ENCODE results near the gene LRMDA.

Gene LRMDA

GRCh38 chr10:76334255-76334654, 902.8 kb downstream of the LRMDA start:
- no peak for DNase-seq (ENCODE audit: low read depth in 2 of 2)

DNA sequence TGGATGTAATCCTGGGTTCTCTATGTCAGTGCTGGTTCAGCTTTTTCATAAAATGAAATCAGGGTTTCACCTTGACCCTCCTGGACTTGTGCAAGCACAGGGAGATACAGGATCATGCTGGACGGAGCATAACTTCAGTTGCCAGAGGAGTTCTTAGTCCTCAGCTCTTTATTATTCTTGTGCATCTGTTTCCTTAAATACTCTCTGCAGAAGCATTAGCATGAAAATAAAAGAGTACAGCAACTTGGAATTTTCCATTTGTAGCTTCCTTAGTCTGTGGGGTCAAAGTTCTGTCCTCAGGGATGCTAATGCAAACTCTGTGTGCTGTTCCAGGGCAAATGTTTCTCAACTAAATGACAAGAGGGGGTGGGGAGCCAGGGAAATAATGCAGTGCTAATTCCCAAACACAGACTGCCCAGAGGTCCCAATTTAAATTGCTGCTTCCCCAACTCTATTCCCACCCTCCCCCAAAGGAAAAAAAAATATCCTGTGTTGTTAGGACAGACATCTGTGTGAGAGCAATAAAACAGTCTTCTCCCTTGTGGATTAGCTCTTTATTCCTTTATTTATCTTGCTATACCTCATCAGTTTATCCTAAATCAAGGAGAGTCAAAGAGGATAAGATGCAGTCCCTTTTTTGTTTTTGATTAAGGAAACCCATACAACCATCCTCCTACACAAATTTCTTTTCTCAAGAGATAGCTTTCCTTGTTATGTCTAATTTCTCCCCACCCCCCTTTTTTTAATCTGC, 905.0 kb downstream of the LRMDA start:
- DNase-seq (ENCODE audit: low read depth in 2 of 2) = no peak

DNA sequence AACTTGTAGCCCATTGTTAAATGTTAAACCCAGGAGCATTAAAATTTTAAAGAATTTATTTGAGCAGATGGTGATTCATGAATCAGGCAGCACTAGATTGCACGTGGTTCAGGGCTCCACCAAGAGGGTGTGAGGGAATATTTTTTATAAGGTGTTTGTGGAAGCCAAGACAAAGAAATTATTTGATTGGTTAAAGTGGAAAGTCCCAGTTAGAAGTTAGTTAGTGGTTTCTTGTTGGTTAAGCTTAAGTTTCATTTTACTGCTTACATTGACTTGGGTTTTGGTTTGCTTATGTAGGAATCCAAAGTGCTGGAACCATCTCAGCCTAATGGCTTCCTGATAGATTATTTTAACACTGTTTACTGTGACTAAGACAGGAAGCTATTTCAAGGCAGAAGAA, 906.2 kb downstream of the LRMDA start:
- peak in 1 of 2 experiments; percentile 44 for DNase-seq (ENCODE audit: low read depth in 2 of 2)

DNA sequence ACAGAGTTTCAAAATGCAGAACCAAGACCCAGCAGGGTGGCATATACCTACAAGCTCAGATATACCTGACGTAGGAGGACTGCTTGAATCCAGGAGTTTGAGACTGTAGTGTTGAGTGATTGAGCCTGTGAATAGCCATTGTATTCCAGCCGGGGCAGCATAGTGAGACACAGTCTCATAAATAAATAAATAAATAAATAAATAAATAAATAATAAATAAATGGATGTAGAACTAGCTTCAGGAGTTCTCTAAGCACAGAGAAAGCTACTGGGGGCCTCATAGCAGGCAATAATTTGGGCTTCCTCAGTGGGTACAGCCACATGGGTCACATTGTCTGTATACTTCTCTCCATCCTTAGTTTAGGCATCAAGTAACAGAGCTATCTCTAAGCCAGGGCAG, 906.8 kb downstream of the LRMDA start:
- no peak for DNase-seq (ENCODE audit: low read depth in 2 of 2)

GRCh38 chr10:76341740-76342139, 910.3 kb downstream of the LRMDA start:
- no peak for DNase-seq (ENCODE audit: low read depth in 2 of 2)

- DNase-seq (ENCODE audit: low read depth in 2 of 2) = no peak
These were observed 911.6 kb downstream of the LRMDA start for GRCh38 chr10:76342996-76343395.

- no peak for DNase-seq (ENCODE audit: low read depth in 2 of 2)
These were observed 916.4 kb downstream of the LRMDA start for GRCh38 chr10:76347832-76348231.

- DNase-seq (ENCODE audit: low read depth in 2 of 2) = no peak
These were observed 919.2 kb downstream of the LRMDA start for GRCh38 chr10:76350583-76350982.

- no peak for DNase-seq (ENCODE audit: low read depth in 2 of 2)
These were observed 920.9 kb downstream of the LRMDA start for GRCh38 chr10:76352300-76352699.

GRCh38 chr10:76353237-76353851, 921.9 kb downstream of the LRMDA start:
- peak; percentile 89 to 92 for DNase-seq (ENCODE audit: low read depth in 2 of 2)

DNA sequence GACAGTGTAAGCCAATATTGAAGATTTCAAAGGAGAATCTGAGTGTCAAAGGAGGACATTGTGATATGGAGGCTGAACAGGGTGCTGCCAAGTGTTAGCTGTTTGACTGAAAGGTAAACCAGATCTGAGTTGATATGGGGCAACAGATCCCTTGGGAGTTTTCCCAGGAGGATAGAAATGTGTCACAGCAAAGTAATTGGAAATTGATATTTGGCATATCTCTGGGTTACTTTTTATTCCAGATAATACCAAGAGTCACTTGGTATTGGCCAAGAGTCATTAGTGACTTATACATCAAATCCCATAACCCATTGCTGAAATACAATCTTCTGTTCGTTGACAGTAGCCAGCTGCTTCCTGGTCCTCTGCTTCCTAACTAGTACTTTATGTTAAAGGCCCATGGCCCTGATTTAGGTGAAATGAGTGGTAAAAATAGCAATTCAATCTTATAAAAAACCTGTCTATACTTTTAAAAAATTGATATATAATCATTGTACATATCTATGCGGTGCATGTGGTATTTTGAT, 922.9 kb downstream of the LRMDA start:
- no peak for DNase-seq (ENCODE audit: low read depth in 2 of 2)

DNA sequence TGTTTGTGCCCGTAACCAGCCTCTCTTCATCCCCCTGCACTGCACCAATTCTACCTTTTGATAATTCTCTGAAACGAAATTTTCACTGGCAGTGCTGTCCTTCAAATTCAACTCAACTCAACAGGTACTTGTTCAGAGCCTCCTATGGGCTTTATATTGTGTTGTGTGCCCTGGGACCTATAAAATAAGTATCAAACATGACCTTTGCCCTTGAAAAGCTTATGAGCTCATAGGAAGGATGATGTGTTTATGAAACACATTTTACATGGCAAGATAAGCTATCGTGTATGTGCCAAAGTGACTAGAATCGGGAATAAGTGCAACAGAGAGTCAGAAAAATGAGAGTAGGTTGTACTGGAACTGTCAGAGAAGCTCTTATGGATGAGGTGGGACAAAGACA, 923.5 kb downstream of the LRMDA start:
- DNase-seq (ENCODE audit: low read depth in 2 of 2) = no peak

- DNase-seq (ENCODE audit: low read depth in 2 of 2) = no peak
These were observed 925.1 kb downstream of the LRMDA start for GRCh38 chr10:76356557-76356956.

DNA sequence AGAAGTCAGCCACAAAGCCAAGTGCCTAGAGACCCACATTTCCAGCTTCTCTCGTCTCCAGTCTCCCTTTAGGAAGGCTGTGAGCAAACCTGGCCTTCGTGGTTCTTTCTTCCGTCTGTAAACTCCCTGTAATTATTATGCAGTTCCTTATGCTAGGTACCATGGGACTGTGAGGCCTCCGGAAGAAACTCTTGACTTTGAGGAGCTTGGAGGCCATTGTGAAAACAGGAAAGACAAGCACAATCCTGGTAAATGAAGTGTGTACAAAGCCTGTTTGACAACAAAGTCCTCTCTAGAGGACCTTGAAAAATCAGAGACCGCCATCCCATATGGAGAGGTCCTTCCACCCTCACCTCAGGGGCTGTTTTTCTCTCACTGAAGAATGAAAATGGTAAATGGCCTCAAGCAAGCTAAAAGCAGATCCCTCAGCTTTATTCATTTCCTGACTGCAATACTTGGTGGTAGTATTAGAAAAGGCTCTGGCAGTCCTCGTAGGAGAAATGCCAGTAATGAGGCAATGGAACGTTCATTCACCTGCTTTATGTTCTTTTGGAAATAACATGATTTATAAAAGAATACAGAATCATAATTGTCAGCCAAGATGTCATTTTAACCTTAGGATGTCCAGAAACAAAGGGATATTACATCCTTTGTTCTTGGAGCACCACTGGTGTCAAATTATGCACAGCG, 926.4 kb downstream of the LRMDA start:
- DNase-seq (ENCODE audit: low read depth in 2 of 2) = no peak

DNA sequence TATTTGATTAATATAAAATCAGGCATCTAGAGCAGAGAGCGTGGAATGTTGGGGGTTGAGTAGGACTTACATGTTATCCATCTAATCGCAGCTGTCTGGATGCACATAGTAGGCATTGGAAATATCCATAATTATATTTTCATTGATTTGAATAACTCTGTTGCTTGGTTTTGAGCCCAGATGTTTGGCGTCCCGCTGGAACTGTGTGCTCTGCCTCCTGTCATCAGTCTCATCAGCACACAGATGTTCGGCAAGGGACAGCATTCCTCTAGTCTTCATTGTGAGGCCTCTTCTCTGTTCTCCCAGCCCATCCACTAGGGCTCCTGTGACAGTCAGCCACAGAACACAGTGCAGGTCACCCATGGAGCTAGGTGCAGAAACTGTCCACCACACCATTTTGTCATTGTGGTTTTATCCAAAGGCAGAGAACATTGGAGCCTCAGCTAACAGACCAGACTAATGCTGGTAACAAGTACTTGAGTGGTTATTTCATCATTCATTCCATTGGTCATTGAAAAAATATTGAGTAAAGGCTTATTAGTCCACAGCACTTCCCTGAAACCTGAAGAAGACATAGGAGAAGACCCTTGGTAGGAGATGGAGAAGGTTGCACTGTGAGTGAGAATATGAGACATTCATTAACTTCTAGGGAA, 927.4 kb downstream of the LRMDA start:
- DNase-seq (ENCODE audit: low read depth in 2 of 2) = no peak

- DNase-seq (ENCODE audit: low read depth in 2 of 2) = no peak
These were observed 944.3 kb downstream of the LRMDA start for GRCh38 chr10:76375761-76376160.

- DNase-seq (ENCODE audit: low read depth in 2 of 2) = peak; percentile 96 to 97
These were observed 951.0 kb downstream of the LRMDA start for GRCh38 chr10:76382381-76382851.

DNA sequence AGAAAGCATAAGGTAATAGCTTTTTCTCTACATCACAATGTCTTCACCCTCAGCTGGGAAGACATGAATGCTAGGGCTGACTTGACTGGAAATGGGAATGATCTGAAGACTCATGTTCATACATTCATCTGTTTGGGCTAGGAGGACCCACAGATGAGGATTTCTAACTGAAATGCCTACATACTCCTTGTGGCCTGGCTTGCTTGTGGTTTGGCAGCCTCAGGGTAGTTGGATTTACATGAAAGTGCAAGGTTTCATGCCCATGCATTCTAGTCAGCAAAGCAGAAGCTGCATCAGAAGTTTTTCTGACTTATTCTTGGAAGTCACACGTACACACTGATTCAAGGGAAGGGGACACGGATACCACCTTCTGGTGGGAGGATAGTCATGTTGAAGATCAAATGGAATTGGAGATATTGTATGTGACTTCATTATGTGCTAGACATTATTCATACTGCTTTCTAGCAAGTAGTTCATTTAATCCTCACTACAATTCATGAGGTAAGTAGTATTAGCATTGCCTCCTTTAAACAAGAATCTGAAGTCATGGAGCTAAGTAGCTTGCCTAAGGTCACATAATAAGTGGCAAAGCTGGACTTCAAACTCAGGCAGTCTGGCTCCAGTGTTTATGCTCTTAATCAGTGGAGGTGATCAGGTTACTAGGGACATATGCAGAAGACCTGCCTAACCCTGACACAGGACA, 957.0 kb downstream of the LRMDA start:
- DNase-seq (ENCODE audit: low read depth in 2 of 2) = no peak

DNA sequence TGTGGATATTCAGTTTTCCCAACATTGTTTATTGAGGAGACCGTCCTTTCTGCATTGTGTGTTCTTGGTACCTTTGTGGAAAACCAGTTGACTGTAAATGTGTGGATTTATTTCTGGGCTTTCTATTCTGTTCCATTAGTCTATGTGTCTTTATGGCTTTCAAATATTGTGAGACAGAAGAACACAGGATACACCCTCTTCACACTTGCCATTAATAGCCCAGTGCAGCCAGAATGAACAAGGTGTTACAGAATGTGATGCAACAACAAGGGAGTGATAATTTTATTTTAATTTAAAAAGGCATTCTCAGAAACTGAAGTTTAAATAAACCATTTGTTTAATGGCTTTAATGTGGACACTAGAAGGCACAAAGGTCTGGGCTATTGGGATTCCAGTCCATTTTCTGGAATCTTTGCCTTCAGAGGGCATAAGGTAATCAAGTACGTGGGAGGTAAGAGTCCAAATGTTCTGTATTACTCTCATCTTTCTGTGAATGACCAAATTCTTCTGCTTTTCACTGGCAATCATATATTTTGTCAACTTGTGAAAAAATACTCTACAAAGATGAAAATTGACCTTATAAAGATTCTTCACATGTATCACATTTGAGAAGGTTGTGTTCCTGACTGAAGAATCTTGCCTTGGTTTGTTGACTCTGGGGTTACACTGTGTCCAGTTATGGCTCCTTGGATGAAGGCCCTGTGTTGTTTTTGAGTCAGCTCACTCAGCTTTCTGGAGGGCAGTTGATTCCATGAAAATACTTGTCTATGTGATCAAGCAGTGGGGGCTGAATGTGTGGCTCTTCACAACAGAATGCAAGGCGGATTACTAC, 962.7 kb downstream of the LRMDA start:
- DNase-seq (ENCODE audit: low read depth in 2 of 2) = no peak

DNA sequence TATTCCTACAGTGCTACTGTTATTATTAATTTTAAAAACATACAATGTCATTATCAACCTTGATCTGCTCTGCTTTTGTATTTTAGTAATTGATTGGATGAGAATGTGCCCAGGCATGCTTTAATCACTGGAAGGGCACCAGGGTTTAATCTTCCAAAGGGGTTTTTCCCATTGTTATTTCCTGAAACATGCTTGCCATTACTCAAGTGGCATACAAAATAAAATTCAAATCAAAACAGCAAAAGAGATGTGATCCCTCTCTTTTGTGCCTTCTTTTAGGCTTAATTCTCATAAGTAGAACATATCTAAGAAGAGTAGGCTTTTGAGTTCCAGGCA, 963.3 kb downstream of the LRMDA start:
- no peak for DNase-seq (ENCODE audit: low read depth in 2 of 2)

DNA sequence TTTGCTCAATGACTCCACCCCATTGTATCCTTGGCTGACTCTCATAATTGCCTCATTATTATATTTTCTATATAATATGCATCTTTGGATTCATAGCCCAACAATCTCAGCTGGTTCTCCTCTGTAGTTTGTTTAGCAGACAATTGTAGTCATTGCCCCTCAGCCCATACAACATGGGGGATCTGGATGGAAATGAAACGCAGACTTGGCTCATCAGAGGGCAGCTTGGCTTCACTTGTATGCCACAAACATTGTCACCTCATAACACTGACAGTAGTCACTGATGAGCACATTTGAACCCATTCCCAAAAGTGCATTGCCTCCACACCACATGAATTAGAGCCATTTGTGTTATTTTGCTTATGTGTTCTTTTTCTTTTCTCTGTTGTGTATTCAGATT, 963.8 kb downstream of the LRMDA start:
- DNase-seq (ENCODE audit: low read depth in 2 of 2) = no peak
